Measurements from ENCODE around the gene EZH1. TPM values are rescaled to one million over a fixed set of nuclear protein-coding genes. Genes with fewer than 3 reads are reported as not detected.
"Not testable (repeated sequence)": the region's sequence is repeated elsewhere in the genome, so short reads cannot be mapped to it uniquely, and the experiment has no call there.

EZH1 gene
- total and polyA plus RNA-seq, 7 donors: 15.2 to 59.1 (median 32.7) TPM

GRCh38 chr17:42669705-42669976 is 75.2 kb downstream of the EZH1 start:
- Histone ChIP-seq H3K27me3 (ENCODE audit: insufficient read depth in 3 of 3, low read length in 2 of 3) (no peaks in the 10 kb centered on the region), H3K9me3 (no peaks in the 10 kb centered on the region), H3K36me3 (ENCODE audit: insufficient read depth in 1 of 2, low read depth in 1 of 2) (peaks cover 0 to 76% of the 10 kb centered on the region in 2 donors), H3K4me3 (no peak overlapping the region), H3K27ac (peak overlapping the region; percentile 73), H3K4me1 (peaks cover 52% of the 10 kb centered on the region)
- intact Hi-C loops (cut with DNase I): no loop called here
- no peak for TF ChIP-seq CTCF (IDR thresholded peaks at IDR 0.05)
- no peak for ATAC-seq
- no peak for DNase-seq
- WGBS, 3 donors: 75 to 90% (median 75%) methylated on average over 3 to 12 of the region's 12 CpGs

GRCh38 chr17:42667088-42667951 is 77.5 kb downstream of the EZH1 start:
- no peaks in the 10 kb centered on the region for H3K9me3 ChIP-seq
- peaks cover 31% of the 10 kb centered on the region for H3K4me1 ChIP-seq
- DNase-seq (peak; percentile 70 to 84), ATAC-seq (peak; percentile 87 to 89 (median 88))
- no peak overlapping the region for H3K4me3 ChIP-seq
- H3K36me3 ChIP-seq (ENCODE audit: insufficient read depth in 1 of 2, low read depth in 1 of 2): peaks cover 0 to 82% of the 10 kb centered on the region in 2 donors
- intact Hi-C loops (cut with DNase I): loop anchor here in 1 of 2 donors (2.0 kb wide), 1 partner anchor 49 kb away; no protein-coding TSS in a partner anchor
- peak overlapping the region; percentile 73 for H3K27ac ChIP-seq
- H3K27me3 ChIP-seq (ENCODE audit: insufficient read depth in 3 of 3, low read length in 2 of 3): no peaks in the 10 kb centered on the region
- TF ChIP-seq CTCF (IDR thresholded peaks at IDR 0.05): no peak
- 25 to 35% (median 34%) methylated on average over 7 of the region's 7 CpGs for WGBS, 3 donors

GRCh38 chr17:42666126-42666525 is 78.7 kb downstream of the EZH1 start:
- not testable (repeated sequence) for H3K27me3 ChIP-seq (ENCODE audit: insufficient read depth in 3 of 3, low read length in 2 of 3); H3K9me3 ChIP-seq; DNase-seq; H3K4me3 ChIP-seq; ATAC-seq
- Histone ChIP-seq H3K27ac (peak overlapping the region; percentile 73), H3K4me1 (peaks cover 31% of the 10 kb centered on the region), H3K36me3 (ENCODE audit: insufficient read depth in 1 of 2, low read depth in 1 of 2) (peaks cover 0 to 81% of the 10 kb centered on the region in 2 donors)
- intact Hi-C loops (cut with DNase I): loop anchor here in 1 of 2 donors (2.0 kb wide), 1 partner anchor 47 kb away; no protein-coding TSS in a partner anchor
- 80 to 85% (median 80%) methylated on average over 8 to 13 of the region's 16 CpGs for WGBS, 3 donors

DNA sequence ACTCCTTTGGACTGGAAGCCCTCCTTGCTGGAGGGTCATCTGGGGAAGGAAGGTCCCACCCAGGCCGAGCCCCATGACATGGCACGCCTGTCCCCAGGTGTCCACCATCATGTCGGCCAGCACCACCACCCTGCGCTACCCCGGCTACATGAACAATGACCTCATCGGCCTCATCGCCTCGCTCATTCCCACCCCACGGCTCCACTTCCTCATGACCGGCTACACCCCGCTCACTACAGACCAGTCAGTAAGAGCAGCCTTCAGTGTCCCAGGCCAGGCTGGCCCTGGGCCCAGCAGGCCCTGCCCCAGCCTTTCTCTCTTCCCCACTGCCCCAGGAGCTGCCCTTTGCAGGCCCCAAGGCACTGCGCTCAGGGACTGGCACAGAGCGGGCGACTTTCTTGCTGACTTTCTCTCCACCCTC is 79.2 kb downstream of the EZH1 start:
- ATAC-seq (no peak), DNase-seq (no peak)
- peaks cover 0 to 76% of the 10 kb centered on the region in 2 donors for H3K36me3 ChIP-seq (ENCODE audit: insufficient read depth in 1 of 2, low read depth in 1 of 2)
- H3K9me3 ChIP-seq: no peaks in the 10 kb centered on the region
- peak overlapping the region; percentile 73 for H3K27ac ChIP-seq
- intact Hi-C loops (cut with DNase I): loop anchor here in 1 of 2 donors (2.0 kb wide), 1 partner anchor 47 kb away; no protein-coding TSS in a partner anchor
- H3K4me3 ChIP-seq: no peak overlapping the region
- no peak for TF ChIP-seq CTCF (IDR thresholded peaks at IDR 0.05)
- H3K27me3 ChIP-seq (ENCODE audit: insufficient read depth in 3 of 3, low read length in 2 of 3): no peaks in the 10 kb centered on the region
- peaks cover 27% of the 10 kb centered on the region for H3K4me1 ChIP-seq
- WGBS, 3 donors: 78 to 85% (median 82%) methylated on average over 11 to 14 of the region's 14 CpGs

DNA sequence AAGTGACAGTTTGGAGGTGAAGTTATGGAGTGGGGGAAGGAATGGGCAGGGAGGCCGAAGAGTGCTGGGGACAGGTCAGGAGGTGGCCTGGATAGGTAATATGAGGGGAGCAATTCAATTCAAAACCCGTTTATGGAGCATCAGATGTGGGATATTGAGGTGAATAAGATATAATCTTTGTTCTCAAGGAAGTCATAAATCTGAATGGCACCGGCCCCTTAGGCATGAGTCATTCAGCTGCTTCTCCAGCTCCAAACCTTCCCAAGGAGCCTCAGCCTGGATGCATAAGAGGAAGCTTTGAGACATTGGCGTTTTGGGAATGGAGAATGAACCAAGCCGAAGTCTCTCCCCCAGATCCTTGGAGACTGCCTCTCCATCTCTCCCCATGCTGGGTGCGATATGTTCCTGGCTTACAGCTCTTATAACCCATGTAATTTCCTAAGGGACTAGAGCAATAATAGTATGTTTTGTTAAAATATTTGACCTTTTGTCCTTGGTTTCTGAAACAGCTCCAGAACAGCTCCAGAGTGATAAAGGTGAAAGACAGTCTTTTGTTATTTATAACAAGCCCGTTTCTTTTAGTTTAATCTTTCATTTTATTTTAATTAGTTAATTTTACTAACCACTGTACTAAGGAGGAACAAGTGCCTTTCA is 84.0 kb downstream of the EZH1 start:
- H3K4me1 ChIP-seq: peaks cover 4% of the 10 kb centered on the region
- no peak for TF ChIP-seq CTCF (IDR thresholded peaks at IDR 0.05)
- H3K4me3 ChIP-seq: no peak overlapping the region
- DNase-seq: no peak
- H3K9me3 ChIP-seq: no peaks in the 10 kb centered on the region
- ATAC-seq: no peak
- 64 to 74% (median 67%) methylated on average over 7 of the region's 7 CpGs for WGBS, 3 donors
- no peaks in the 10 kb centered on the region for H3K27me3 ChIP-seq (ENCODE audit: insufficient read depth in 3 of 3, low read length in 2 of 3)
- peaks cover 0 to 39% of the 10 kb centered on the region in 2 donors for H3K36me3 ChIP-seq (ENCODE audit: insufficient read depth in 1 of 2, low read depth in 1 of 2)
- peak overlapping the region; percentile 13 for H3K27ac ChIP-seq
- intact Hi-C loops (cut with DNase I): no loop called here

GRCh38 chr17:42659932-42660274 is 84.9 kb downstream of the EZH1 start:
- Histone ChIP-seq H3K4me3 (peak overlapping the region; percentile 86), H3K36me3 (ENCODE audit: insufficient read depth in 1 of 2, low read depth in 1 of 2) (peaks cover 0 to 37% of the 10 kb centered on the region in 2 donors)
- intact Hi-C loops (cut with DNase I); H3K9me3 ChIP-seq; H3K27me3 ChIP-seq (ENCODE audit: insufficient read depth in 3 of 3, low read length in 2 of 3); H3K27ac ChIP-seq; H3K4me1 ChIP-seq; DNase-seq: not testable (repeated sequence)
- ATAC-seq: peak; percentile 22 to 38 (median 28)
- WGBS, 3 donors: 60 to 100% (median 95%) methylated on average over 1 of the region's 14 CpGs
